Measurements from ENCODE around the gene OR2A1. TPM values are rescaled to one million over a fixed set of nuclear protein-coding genes. Genes with fewer than 3 reads are reported as not detected.
A peak's percentile ranks its signal among the peaks of the same experiment; 100 is the strongest.
"Not testable (repeated sequence)": the region's sequence is repeated elsewhere in the genome, so short reads cannot be mapped to it uniquely, and the experiment has no call there.

Gene OR2A1
- total RNA-seq, 1 donor from 2014 or later, result not detected

DNA sequence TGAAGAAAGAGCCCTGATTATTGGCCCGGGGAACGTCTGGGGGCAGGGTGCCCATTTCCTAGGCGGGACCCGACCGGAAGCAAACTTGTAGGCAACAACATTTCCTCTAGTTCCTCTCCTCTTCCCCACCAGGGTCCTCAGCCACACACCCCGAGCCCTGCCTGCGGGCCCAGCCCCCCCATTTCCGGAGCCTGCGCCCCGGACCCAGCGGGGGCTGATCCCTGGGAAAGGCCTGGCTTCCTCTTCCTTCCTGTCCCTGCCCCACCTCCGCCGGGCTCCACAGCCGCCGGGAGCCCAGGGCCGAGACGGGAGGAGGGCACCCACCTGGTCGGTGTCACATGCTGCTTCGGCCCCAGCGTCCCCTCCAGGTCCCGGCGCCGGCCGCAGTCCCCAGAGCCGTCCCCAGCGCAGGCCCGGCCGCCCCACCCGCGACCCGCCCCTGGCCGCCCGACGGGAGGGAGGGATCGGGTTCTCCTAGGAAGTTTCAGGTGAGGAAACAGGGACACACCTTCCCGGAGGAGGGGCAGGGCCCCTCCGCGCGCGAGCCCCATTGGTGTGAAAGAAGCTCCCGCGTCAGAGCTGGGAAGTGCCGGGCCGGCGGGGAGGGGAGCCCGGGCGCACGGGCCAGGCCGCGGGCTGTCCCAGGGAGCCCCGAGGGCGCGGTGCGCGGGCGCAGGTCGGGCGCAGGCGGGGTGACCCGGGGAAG lies 18.3 kb upstream of the OR2A1 start:
- peak; percentile 21 for DNase-seq (ENCODE audit: low spot score)
- not testable (repeated sequence) for H3K27ac Mint-ChIP-seq (ENCODE audit: unreplicated experiment)

GRCh38 chr7:144302578-144303303 lies 9.5 kb upstream of the OR2A1 start:
- H3K36me3 Mint-ChIP-seq (ENCODE audit: low read depth, unreplicated experiment); H3K27ac Mint-ChIP-seq (ENCODE audit: unreplicated experiment): not testable (repeated sequence)

More for the DNA sequence above, 18.3 kb upstream of the OR2A1 start:
- H3K4me3 Mint-ChIP-seq (ENCODE audit: unreplicated experiment); H3K27me3 Mint-ChIP-seq (ENCODE audit: unreplicated experiment); H3K4me1 Mint-ChIP-seq (ENCODE audit: unreplicated experiment); H3K9me3 Mint-ChIP-seq (ENCODE audit: unreplicated experiment); H3K36me3 Mint-ChIP-seq (ENCODE audit: low read depth, unreplicated experiment): not testable (repeated sequence)

DNA sequence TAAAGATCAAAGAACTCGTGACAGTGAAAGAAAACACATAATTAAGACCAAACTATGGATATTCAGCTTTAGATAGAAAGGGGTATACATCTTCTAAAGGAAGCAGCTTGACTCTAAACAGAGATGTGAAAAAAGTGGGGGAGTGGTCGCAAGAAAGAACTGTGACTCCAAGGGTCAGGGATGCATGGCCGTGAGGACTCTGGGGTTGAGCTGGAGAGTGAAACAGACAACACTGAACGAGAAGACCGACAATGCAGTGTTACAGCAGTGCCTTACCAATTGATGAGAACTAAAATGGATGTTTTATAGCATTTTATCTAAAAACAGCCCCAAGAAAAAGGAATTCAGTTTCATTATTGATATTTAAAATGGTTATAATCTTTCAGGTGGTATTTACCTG lies 8.6 kb upstream of the OR2A1 start:
- not testable (repeated sequence) for DNase-seq (ENCODE audit: low spot score); H3K27ac Mint-ChIP-seq (ENCODE audit: unreplicated experiment); H3K4me3 Mint-ChIP-seq (ENCODE audit: unreplicated experiment); H3K36me3 Mint-ChIP-seq (ENCODE audit: low read depth, unreplicated experiment); H3K27me3 Mint-ChIP-seq (ENCODE audit: unreplicated experiment); H3K9me3 Mint-ChIP-seq (ENCODE audit: unreplicated experiment); H3K4me1 Mint-ChIP-seq (ENCODE audit: unreplicated experiment)

More at GRCh38 chr7:144302578-144303303, 9.5 kb upstream of the OR2A1 start:
- H3K4me3 Mint-ChIP-seq (ENCODE audit: unreplicated experiment); H3K27me3 Mint-ChIP-seq (ENCODE audit: unreplicated experiment); H3K9me3 Mint-ChIP-seq (ENCODE audit: unreplicated experiment); DNase-seq (ENCODE audit: low spot score); H3K4me1 Mint-ChIP-seq (ENCODE audit: unreplicated experiment): not testable (repeated sequence)

GRCh38 chr7:144305156-144305555 lies 7.1 kb upstream of the OR2A1 start:
- not testable (repeated sequence) for H3K36me3 Mint-ChIP-seq (ENCODE audit: low read depth, unreplicated experiment); H3K27ac Mint-ChIP-seq (ENCODE audit: unreplicated experiment); DNase-seq (ENCODE audit: low spot score); H3K9me3 Mint-ChIP-seq (ENCODE audit: unreplicated experiment); H3K4me1 Mint-ChIP-seq (ENCODE audit: unreplicated experiment); H3K4me3 Mint-ChIP-seq (ENCODE audit: unreplicated experiment); H3K27me3 Mint-ChIP-seq (ENCODE audit: unreplicated experiment)

DNA sequence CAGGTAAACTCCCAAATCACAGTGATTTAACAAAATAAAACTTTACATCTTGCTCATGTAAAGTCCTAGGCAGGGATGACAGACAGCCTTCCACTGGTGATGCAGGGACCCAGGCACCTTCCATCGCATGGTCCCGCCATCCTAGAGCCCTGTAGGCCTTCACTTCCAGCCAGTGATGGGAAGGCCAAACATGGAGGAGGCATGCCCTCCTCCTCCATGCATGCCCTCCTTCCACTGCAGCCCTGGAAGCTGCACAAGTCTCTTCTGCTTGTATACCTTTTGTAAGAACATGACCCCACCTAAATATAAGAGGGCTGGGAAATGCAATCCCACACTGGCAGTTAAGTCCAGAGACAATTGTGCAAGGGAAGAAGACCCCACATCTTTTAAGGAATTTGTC lies 2.5 kb upstream of the OR2A1 start:
- not testable (repeated sequence) for H3K4me1 Mint-ChIP-seq (ENCODE audit: unreplicated experiment); H3K9me3 Mint-ChIP-seq (ENCODE audit: unreplicated experiment); H3K4me3 Mint-ChIP-seq (ENCODE audit: unreplicated experiment); H3K36me3 Mint-ChIP-seq (ENCODE audit: low read depth, unreplicated experiment); H3K27me3 Mint-ChIP-seq (ENCODE audit: unreplicated experiment); H3K27ac Mint-ChIP-seq (ENCODE audit: unreplicated experiment); DNase-seq (ENCODE audit: low spot score)

DNA sequence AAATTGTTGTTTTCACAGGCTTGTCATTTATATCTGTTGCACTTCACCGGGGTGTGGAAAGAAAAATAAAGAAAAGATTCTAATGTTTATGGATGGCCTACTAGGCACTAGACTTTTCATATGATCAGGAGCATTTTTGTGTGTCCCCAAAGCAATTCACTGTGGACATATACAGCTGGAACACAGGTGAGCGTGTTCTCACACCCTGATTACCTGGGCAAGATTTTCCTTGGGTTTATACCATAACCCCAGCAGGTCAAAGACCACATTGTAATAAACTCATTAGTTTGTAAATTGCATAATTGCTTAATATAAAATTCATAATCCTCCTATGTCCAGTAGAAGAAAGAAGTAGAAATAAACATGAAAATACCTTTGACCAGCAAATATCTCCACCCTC lies 1.0 kb upstream of the OR2A1 start:
- H3K27ac Mint-ChIP-seq (ENCODE audit: unreplicated experiment), result not testable (repeated sequence)

DNA sequence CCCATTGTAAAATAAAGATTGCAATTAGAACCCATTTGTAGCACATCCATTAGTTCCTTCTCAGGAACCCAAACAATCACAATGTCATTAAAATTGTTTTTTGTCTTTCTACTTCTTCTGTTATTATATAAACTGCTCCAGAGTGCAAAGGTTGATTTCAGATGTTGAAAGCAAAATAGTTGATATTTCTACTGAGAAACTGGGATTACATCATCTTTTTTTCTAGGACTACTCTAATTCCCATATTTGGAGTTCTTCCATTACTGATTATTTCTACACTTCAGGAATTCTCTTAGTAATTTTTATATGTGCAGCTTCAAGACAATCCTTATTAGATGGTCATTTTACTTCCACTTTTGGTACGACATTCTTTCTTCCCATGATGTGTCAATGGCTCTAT lies 5.3 kb downstream of the OR2A1 start:
- H3K27ac Mint-ChIP-seq (ENCODE audit: unreplicated experiment); DNase-seq (ENCODE audit: low spot score); H3K9me3 Mint-ChIP-seq (ENCODE audit: unreplicated experiment); H3K27me3 Mint-ChIP-seq (ENCODE audit: unreplicated experiment); H3K4me1 Mint-ChIP-seq (ENCODE audit: unreplicated experiment); H3K4me3 Mint-ChIP-seq (ENCODE audit: unreplicated experiment); H3K36me3 Mint-ChIP-seq (ENCODE audit: low read depth, unreplicated experiment): not testable (repeated sequence)

More for the DNA sequence above, 1.0 kb upstream of the OR2A1 start:
- H3K4me3 Mint-ChIP-seq (ENCODE audit: unreplicated experiment); H3K4me1 Mint-ChIP-seq (ENCODE audit: unreplicated experiment); H3K27me3 Mint-ChIP-seq (ENCODE audit: unreplicated experiment); H3K36me3 Mint-ChIP-seq (ENCODE audit: low read depth, unreplicated experiment); DNase-seq (ENCODE audit: low spot score); H3K9me3 Mint-ChIP-seq (ENCODE audit: unreplicated experiment): not testable (repeated sequence)

GRCh38 chr7:144319547-144319946 lies 7.3 kb downstream of the OR2A1 start:
- not testable (repeated sequence) for H3K9me3 Mint-ChIP-seq (ENCODE audit: unreplicated experiment); H3K4me1 Mint-ChIP-seq (ENCODE audit: unreplicated experiment); H3K27me3 Mint-ChIP-seq (ENCODE audit: unreplicated experiment); DNase-seq (ENCODE audit: low spot score); H3K27ac Mint-ChIP-seq (ENCODE audit: unreplicated experiment); H3K4me3 Mint-ChIP-seq (ENCODE audit: unreplicated experiment); H3K36me3 Mint-ChIP-seq (ENCODE audit: low read depth, unreplicated experiment)

GRCh38 chr7:144321677-144322206 lies 9.5 kb downstream of the OR2A1 start:
- H3K4me3 Mint-ChIP-seq (ENCODE audit: unreplicated experiment); H3K27me3 Mint-ChIP-seq (ENCODE audit: unreplicated experiment); DNase-seq (ENCODE audit: low spot score); H3K27ac Mint-ChIP-seq (ENCODE audit: unreplicated experiment); H3K4me1 Mint-ChIP-seq (ENCODE audit: unreplicated experiment); H3K36me3 Mint-ChIP-seq (ENCODE audit: low read depth, unreplicated experiment); H3K9me3 Mint-ChIP-seq (ENCODE audit: unreplicated experiment): not testable (repeated sequence)

- H3K27me3 Mint-ChIP-seq (ENCODE audit: unreplicated experiment); H3K4me3 Mint-ChIP-seq (ENCODE audit: unreplicated experiment); H3K27ac Mint-ChIP-seq (ENCODE audit: unreplicated experiment); DNase-seq (ENCODE audit: low spot score); H3K4me1 Mint-ChIP-seq (ENCODE audit: unreplicated experiment); H3K36me3 Mint-ChIP-seq (ENCODE audit: low read depth, unreplicated experiment); H3K9me3 Mint-ChIP-seq (ENCODE audit: unreplicated experiment): not testable (repeated sequence)
Observed at GRCh38 chr7:144323359-144323758, 11.1 kb downstream of the OR2A1 start.

DNA sequence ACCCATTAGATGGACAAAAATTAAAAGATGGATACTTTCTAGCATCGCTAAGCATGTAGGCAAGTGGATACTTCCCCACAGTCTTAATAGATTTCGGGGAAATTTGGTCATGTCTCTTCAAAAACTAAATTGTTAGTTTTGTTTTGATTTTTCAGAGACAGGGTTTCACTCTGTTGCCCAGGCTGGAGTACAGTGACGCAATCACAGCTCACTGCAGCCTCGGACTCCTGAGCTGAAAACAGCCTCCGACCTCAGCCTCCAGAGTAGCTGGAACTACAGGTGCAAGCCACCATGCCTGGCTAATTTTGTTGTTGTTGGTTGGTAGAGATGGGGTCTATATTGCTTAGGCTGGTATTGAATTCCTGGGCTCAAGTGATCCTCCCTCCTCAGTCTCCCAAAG lies 13.6 kb downstream of the OR2A1 start:
- not testable (repeated sequence) for H3K4me3 Mint-ChIP-seq (ENCODE audit: unreplicated experiment); H3K36me3 Mint-ChIP-seq (ENCODE audit: low read depth, unreplicated experiment); H3K4me1 Mint-ChIP-seq (ENCODE audit: unreplicated experiment); H3K9me3 Mint-ChIP-seq (ENCODE audit: unreplicated experiment); H3K27ac Mint-ChIP-seq (ENCODE audit: unreplicated experiment); H3K27me3 Mint-ChIP-seq (ENCODE audit: unreplicated experiment); DNase-seq (ENCODE audit: low spot score)

DNA sequence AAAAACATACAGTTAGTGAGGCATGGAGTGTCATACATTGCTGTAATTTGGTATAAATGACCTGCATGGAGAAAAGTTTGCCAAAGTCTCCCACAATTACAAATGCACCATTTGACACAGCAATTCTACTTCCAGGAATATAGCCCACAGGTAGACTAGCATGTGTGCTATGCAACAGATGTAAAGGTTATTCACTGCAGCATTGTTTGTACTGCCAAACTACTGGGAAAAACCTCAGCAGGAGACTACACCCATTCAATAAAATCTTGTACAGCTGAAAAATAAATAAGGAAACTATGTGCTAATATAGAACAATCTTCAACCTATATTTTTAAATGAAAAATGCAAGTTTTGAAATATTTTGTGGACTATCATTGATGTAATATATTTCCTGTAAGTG lies 17.8 kb downstream of the OR2A1 start:
- H3K4me1 Mint-ChIP-seq (ENCODE audit: unreplicated experiment); H3K27ac Mint-ChIP-seq (ENCODE audit: unreplicated experiment); H3K36me3 Mint-ChIP-seq (ENCODE audit: low read depth, unreplicated experiment); H3K4me3 Mint-ChIP-seq (ENCODE audit: unreplicated experiment); H3K27me3 Mint-ChIP-seq (ENCODE audit: unreplicated experiment); DNase-seq (ENCODE audit: low spot score); H3K9me3 Mint-ChIP-seq (ENCODE audit: unreplicated experiment): not testable (repeated sequence)
